Ascending aorta (tissue), 2 donors: ENCODE data around the gene OR2D2. TPM values are rescaled to one million over a fixed set of nuclear protein-coding genes. Genes with fewer than 3 reads are reported as not detected.
"Not testable (repeated sequence)": the region's sequence is repeated elsewhere in the genome, so short reads cannot be mapped to it uniquely, and the experiment has no call there.

Experiments used
- DNase-seq, 2 donors: peaks; one replicate each; pipeline ENCODE4 v3.0.0-alpha.2; 2019; ENCODE audit warnings: low spot score in 2 of 2
- H3K27ac ChIP-seq, 2 donors: fragments of 200-600 bp; sonication (generic); one replicate each; pipeline ENCODE4 v1.5.1; 2016 to 2017; ENCODE audit warnings: mild to moderate bottlenecking in 1 of 2
- H3K27me3 ChIP-seq: fragments of 200-600 bp; sonication (generic); one replicate; pipeline ENCODE4 v1.5.1; 2017
- H3K36me3 ChIP-seq, 2 donors: fragments of 200-600 bp; sonication (generic); one replicate each; pipeline ENCODE4 v1.5.1; 2016
- H3K4me1 ChIP-seq, 2 donors: fragments of 200-600 bp; sonication (generic); one replicate each; pipeline ENCODE4 v1.5.1; 2016 to 2017; ENCODE audit warnings: mild to moderate bottlenecking in 1 of 2
- H3K4me3 ChIP-seq, 2 donors: fragments of 200-600 bp; sonication (generic); one replicate each; pipeline ENCODE4 v1.5.1; 2016 to 2017; ENCODE audit warnings: mild to moderate bottlenecking in 1 of 2
- H3K9me3 ChIP-seq, 2 donors: fragments of 200-600 bp; sonication (generic); one replicate each; pipeline ENCODE4 v1.5.1; 2016
- intact Hi-C: fragments of 100-400 bp; cut with DNase I; formaldehyde crosslinking; loops from one replicate; pipeline ENCODE4 v1.15.1; 2023
- total RNA-seq: library from RNA; depleted of rRNA; stranded (reverse); fragments of >200 nt; gene quantifications from one replicate; pipeline ENCODE4 v1.1.0, GENCODE V29; 2016
- TF ChIP-seq, protein P1 (sequence below), 3 experiments: fragments of 200-600 bp in 2 of 3; fragments of 450-650 bp in 1 of 3; sonication (generic) in 2 of 3; IDR thresholded peaks; one replicate each; pipeline ENCODE4 v1.5.1; 2016 to 2019; ENCODE audit warnings: antibody characterized with exemption in 3 of 3, mild to moderate bottlenecking in 1 of 3, moderate library complexity in 1 of 3

OR2D2 gene
- total RNA-seq, 1 donor from 2014 or later, result not detected

DNA sequence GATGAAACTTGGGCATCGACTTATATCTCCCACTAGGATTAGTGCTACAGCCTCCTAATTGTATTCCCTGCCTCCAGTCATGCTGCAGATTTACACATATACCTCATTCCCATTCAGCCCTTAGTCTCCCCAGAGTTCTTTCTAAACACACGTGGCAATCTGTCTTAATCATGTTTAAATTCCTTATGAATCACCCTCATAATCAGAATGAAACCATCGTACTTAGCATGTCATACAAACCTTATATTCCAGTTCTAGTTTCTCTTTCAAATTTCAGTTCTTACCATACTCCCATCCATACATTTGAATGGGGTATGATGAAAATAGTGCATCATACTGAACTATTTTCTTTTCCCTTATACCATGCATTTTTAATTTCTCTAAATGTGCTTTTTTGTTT lies 35.4 kb downstream of the OR2D2 start:
- H3K9me3 ChIP-seq, result no peaks in the 10 kb centered on the region
- intact Hi-C loops, result no loop called here

DNA sequence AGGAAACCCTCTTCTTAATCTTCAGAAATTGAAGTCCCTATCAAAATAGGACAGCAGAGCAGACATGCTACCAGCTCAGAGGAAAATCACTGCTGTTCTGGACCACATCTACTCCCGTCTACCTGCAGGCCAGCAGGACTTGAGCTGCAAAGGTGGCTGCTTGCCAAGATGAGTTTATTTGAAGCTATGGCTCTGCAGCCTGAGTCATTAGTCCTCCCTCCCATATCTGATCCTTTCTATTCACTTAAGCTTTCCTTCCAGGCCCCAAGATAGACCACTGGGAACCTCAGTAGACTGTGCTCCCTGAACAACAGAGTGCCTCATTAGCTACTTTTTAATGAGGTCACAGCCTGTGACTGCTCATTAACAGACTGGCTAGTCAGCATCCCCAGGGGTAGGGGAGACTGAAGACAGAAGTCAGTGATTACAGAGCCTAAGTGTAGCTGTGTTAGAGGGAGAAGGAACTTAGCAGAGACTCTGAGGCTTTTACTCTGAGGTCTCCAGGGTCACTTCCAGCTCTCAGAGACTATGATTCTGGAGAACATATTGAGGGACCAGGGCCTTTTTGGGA lies 36.2 kb downstream of the OR2D2 start:
- intact Hi-C loops, result no loop called here
- Histone ChIP-seq H3K4me3 (no peak overlapping the region), H3K27me3 (no peaks in the 10 kb centered on the region), H3K9me3 (no peaks in the 10 kb centered on the region), H3K4me1 (no peaks in the 10 kb centered on the region), H3K36me3 (no peaks in the 10 kb centered on the region), H3K27ac (no peak overlapping the region)
- DNase-seq, result no peak
- TF ChIP-seq, protein P1, sequence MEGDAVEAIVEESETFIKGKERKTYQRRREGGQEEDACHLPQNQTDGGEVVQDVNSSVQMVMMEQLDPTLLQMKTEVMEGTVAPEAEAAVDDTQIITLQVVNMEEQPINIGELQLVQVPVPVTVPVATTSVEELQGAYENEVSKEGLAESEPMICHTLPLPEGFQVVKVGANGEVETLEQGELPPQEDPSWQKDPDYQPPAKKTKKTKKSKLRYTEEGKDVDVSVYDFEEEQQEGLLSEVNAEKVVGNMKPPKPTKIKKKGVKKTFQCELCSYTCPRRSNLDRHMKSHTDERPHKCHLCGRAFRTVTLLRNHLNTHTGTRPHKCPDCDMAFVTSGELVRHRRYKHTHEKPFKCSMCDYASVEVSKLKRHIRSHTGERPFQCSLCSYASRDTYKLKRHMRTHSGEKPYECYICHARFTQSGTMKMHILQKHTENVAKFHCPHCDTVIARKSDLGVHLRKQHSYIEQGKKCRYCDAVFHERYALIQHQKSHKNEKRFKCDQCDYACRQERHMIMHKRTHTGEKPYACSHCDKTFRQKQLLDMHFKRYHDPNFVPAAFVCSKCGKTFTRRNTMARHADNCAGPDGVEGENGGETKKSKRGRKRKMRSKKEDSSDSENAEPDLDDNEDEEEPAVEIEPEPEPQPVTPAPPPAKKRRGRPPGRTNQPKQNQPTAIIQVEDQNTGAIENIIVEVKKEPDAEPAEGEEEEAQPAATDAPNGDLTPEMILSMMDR (IDR thresholded peaks at IDR 0.05), result no peak

More for the DNA sequence above, 35.4 kb downstream of the OR2D2 start:
- DNase-seq, result no peak
- no peak overlapping the region for H3K4me3 ChIP-seq
- H3K4me1 ChIP-seq, result no peaks in the 10 kb centered on the region
- TF ChIP-seq, protein P1 (IDR thresholded peaks at IDR 0.05), result no peak
- no peaks in the 10 kb centered on the region for H3K36me3 ChIP-seq
- H3K27ac ChIP-seq, result no peak overlapping the region
- H3K27me3 ChIP-seq, result no peaks in the 10 kb centered on the region

DNA sequence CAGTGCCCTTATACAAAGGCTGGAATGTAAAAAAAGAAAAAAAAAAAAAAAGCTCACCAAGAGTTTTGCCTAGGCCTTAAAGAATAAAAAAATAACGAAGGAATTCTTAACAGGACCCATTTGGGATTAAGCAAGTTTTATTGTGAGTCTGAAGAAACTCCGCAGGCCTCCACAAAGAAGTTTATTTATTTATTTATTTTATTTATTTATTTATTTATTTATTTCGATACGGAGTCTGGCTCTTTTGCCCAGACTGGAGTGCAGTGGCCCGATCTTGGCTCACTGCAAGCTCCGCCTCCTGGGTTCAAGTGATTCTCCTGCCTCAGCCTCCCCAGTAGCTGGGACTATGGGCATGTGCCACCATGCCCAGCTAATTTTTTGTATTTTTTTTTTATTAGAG lies 37.5 kb downstream of the OR2D2 start:
- H3K27ac ChIP-seq, H3K27me3 ChIP-seq, intact Hi-C loops, H3K4me3 ChIP-seq, DNase-seq, H3K4me1 ChIP-seq, H3K36me3 ChIP-seq, H3K9me3 ChIP-seq: not testable (repeated sequence)

DNA sequence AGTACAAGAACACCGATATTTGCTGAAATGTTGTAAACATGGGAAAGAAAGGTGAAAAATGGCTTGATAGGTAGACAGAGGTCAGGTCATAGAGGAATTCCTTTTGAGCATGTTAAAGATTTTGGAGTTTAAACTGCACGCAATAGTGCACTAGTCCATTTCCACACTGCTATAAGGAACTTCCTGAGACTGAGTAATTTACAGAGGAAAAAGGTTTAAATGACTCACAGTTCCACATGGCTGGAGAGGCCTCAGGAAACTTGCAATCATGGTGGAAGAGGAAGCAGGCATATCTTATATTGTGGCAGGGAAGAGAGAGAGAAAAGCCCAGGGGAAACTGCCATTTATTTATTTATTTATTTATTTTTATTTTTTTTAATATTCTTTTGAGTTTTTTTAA lies 41.8 kb downstream of the OR2D2 start:
- intact Hi-C loops, result no loop called here
- TF ChIP-seq, protein P1 (IDR thresholded peaks at IDR 0.05), result no peak
- Histone ChIP-seq H3K9me3 (no peaks in the 10 kb centered on the region), H3K4me1 (no peaks in the 10 kb centered on the region), H3K27me3 (no peaks in the 10 kb centered on the region), H3K36me3 (no peaks in the 10 kb centered on the region), H3K4me3 (no peak overlapping the region), H3K27ac (no peak overlapping the region)
- DNase-seq, result no peak

DNA sequence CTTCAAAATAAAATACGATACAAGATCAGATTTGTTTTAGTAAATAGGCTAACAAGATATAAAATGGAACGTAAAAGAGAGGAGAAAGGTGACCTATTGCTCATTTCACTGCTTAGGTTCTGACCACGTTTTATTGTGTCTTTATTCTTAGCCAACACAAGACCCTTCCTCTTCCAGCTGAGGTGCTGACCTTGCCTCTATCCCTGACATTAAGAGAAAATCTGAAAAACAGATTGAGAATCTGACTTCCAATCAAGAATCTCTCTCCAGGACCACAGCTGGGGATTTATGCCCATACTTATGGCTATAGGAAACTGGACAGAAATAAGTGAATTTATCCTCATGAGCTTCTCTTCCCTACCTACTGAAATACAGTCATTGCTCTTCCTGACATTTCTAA lies 46.9 kb downstream of the OR2D2 start, which contains the start of gene OR10A5:
Gene OR10A5 (plus strand): TSS at position 301 of the 400 bp plus-strand sequence. CDS start 0 bp downstream, at position 301.
- no peak within 1 kb of the TSS for H3K4me3 ChIP-seq
- no peak within 1 kb of the TSS for H3K27ac ChIP-seq
- no peaks in the 10 kb centered on the region for H3K4me1 ChIP-seq
- H3K9me3 ChIP-seq, result no peaks in the 10 kb centered on the region
- TF ChIP-seq, protein P1 (IDR thresholded peaks at IDR 0.05), result no peak
- intact Hi-C loops, result no loop called here
- H3K36me3 ChIP-seq, result no peaks in the 10 kb centered on the region
- no peaks in the 10 kb centered on the region for H3K27me3 ChIP-seq
- DNase-seq, result no peak

DNA sequence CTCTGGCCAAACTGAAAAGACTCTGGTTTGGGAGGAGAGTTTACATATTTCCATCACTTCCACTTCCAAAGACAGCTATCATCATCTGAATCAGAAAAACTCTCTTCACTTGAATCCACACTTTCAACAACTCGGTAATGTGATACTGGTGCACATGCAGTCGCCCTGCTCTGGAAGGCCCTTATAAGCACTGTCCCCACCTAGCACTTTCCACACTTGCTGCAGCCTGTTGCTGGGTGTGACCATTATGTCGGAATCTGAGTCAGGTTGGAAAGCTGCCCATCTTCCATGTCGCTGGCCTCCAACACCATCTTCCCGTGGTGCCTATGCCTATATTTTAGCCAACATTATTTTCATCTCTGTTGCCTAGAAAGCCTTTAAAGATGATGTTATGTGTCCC lies 47.9 kb downstream of the OR2D2 start:
- no peak for DNase-seq
- Histone ChIP-seq H3K27ac (no peak overlapping the region), H3K9me3 (no peaks in the 10 kb centered on the region), H3K4me1 (no peaks in the 10 kb centered on the region), H3K36me3 (no peaks in the 10 kb centered on the region), H3K27me3 (no peaks in the 10 kb centered on the region), H3K4me3 (no peak overlapping the region)
- intact Hi-C loops, result no loop called here
- TF ChIP-seq, protein P1 (IDR thresholded peaks at IDR 0.05), result no peak
